ENCODE measurements around the gene CGREF1.

DNA sequence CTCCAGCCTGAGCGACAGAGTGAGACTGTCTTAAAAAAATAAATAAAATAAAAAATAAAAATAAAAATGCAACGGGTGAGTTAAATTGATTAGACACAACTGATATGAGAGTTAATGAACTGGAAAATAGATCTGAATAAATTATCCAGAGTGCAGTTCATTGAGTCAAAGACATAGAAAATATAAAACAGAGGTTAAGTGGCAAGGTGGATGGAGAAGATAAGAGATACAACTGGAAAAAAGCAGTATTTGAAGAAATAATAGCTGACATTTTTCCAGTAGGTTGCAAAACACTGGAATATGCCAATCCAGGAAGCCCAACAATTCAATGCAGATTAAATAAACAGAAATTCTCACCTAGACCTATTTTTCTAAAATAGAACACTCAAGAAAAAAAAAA lies 10.7 kb downstream of the CGREF1 start:
- TF ChIP-seq, protein P1, sequence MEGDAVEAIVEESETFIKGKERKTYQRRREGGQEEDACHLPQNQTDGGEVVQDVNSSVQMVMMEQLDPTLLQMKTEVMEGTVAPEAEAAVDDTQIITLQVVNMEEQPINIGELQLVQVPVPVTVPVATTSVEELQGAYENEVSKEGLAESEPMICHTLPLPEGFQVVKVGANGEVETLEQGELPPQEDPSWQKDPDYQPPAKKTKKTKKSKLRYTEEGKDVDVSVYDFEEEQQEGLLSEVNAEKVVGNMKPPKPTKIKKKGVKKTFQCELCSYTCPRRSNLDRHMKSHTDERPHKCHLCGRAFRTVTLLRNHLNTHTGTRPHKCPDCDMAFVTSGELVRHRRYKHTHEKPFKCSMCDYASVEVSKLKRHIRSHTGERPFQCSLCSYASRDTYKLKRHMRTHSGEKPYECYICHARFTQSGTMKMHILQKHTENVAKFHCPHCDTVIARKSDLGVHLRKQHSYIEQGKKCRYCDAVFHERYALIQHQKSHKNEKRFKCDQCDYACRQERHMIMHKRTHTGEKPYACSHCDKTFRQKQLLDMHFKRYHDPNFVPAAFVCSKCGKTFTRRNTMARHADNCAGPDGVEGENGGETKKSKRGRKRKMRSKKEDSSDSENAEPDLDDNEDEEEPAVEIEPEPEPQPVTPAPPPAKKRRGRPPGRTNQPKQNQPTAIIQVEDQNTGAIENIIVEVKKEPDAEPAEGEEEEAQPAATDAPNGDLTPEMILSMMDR (conservative IDR thresholded peaks at IDR 0.05 in 1 of 2, IDR thresholded peaks at IDR 0.05 in 1 of 2; ENCODE audit: low read depth in 1 of 2, low read length in 2 of 2) = no peak
- no peak for TF ChIP-seq EZH2 (IDR thresholded peaks at IDR 0.05; ENCODE audit: low read length, missing control alignments)
